ENCODE results near the gene FIG4. TPM values are rescaled to one million over a fixed set of nuclear protein-coding genes. Genes with fewer than 3 reads are reported as not detected.

Gene FIG4
- total and polyA plus RNA-seq, 2 of the 13 experiments (the other 11 are each of a cell fraction or from before 2014, with no cell fraction given): 5.5 to 7.9 TPM

DNA sequence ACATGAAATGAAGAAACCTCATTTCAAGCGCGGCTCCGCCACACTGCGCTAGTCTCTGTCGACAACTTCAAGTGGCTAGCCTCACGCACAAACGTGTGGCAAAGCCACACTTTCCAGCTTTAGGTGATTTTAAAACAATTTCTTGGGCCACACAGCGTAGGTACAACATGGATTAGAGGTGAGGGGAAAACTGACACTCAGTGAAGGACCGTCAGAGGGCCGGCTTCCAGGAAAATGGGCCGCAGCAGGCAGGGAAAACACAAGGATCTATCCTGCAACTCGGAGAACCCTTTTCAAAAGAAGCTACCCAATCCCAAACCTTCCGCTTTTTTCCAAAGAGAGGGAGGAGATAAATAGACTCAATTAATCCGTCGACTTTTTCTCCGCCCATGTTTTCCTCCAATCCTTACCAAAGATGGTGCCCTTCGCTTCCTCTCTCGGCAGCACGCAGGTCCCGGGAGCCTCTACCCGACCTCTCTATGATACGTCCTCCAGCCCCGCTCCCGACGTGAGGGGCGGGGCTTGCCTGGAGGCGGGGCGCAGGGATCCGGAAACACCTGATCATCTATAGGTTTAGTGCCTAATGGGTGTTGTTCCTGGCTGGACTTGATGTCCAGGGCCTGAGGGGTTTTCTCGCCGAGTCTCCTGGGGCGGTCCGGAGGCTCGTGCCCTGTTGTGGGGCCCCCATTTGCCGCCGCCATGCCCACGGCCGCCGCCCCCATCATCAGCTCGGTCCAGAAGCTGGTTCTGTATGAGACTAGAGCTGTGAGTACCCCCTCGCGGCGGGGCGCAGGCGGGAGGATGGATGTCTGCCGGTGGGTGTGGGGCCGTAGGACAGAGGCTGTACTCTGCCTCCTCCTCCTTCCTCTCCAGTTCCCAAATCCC is at the start of gene FIG4, which contains the start of gene AK9 (continued):
- TF ChIP-seq, protein P1, sequence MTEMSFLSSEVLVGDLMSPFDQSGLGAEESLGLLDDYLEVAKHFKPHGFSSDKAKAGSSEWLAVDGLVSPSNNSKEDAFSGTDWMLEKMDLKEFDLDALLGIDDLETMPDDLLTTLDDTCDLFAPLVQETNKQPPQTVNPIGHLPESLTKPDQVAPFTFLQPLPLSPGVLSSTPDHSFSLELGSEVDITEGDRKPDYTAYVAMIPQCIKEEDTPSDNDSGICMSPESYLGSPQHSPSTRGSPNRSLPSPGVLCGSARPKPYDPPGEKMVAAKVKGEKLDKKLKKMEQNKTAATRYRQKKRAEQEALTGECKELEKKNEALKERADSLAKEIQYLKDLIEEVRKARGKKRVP (CRISPR knock-in tag; IDR thresholded peaks at IDR 0.05): no peak
- TF ChIP-seq CEBPG (CRISPR knock-in tag; IDR thresholded peaks at IDR 0.05) (peak; percentile 5; the same call in 1 of the 2 replicates), ZNF292 (CRISPR knock-in tag; IDR thresholded peaks at IDR 0.05; ENCODE audit: borderline replicate concordance, low read depth) (no peak), NFKB2 (CRISPR knock-in tag; IDR thresholded peaks at IDR 0.05; ENCODE audit: borderline replicate concordance) (peak; percentile 50; the same call in 1 of the 2 replicates), GTF3A (CRISPR knock-in tag; conservative IDR thresholded peaks at IDR 0.05) (no peak), HOXA5 (CRISPR knock-in tag; IDR thresholded peaks at IDR 0.05) (no peak), DNMT3B (CRISPR knock-in tag; conservative IDR thresholded peaks at IDR 0.05) (no peak), MEIS1 (CRISPR knock-in tag; IDR thresholded peaks at IDR 0.05; ENCODE audit: borderline replicate concordance) (no peak), TBP (CRISPR knock-in tag; IDR thresholded peaks at IDR 0.05) (no peak), SPEN (CRISPR knock-in tag; IDR thresholded peaks at IDR 0.05; ENCODE audit: low read depth) (no peak; the same call in 1 of the 2 replicates), ZNF773 (CRISPR knock-in tag; IDR thresholded peaks at IDR 0.05; ENCODE audit: borderline replicate concordance) (no peak), ZNF276 (CRISPR knock-in tag; IDR thresholded peaks at IDR 0.05; ENCODE audit: low read depth) (no peak), ZNF329 (CRISPR knock-in tag; IDR thresholded peaks at IDR 0.05; ENCODE audit: low read depth) (no peak), HNRNPLL (IDR thresholded peaks at IDR 0.05; ENCODE audit: low read depth, low read length, poor library complexity, severe bottlenecking) (peak; percentile 80), SIX4 (CRISPR knock-in tag; IDR thresholded peaks at IDR 0.05) (no peak), ELF4 (CRISPR knock-in tag; IDR thresholded peaks at IDR 0.05; ENCODE audit: borderline replicate concordance) (no peak)
- TF ChIP-seq, protein P2, sequence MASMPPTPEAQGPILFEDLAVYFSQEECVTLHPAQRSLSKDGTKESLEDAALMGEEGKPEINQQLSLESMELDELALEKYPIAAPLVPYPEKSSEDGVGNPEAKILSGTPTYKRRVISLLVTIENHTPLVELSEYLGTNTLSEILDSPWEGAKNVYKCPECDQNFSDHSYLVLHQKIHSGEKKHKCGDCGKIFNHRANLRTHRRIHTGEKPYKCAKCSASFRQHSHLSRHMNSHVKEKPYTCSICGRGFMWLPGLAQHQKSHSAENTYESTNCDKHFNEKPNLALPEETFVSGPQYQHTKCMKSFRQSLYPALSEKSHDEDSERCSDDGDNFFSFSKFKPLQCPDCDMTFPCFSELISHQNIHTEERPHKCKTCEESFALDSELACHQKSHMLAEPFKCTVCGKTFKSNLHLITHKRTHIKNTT (CRISPR knock-in tag; IDR thresholded peaks at IDR 0.05): no peak
- TF ChIP-seq, protein P3, sequence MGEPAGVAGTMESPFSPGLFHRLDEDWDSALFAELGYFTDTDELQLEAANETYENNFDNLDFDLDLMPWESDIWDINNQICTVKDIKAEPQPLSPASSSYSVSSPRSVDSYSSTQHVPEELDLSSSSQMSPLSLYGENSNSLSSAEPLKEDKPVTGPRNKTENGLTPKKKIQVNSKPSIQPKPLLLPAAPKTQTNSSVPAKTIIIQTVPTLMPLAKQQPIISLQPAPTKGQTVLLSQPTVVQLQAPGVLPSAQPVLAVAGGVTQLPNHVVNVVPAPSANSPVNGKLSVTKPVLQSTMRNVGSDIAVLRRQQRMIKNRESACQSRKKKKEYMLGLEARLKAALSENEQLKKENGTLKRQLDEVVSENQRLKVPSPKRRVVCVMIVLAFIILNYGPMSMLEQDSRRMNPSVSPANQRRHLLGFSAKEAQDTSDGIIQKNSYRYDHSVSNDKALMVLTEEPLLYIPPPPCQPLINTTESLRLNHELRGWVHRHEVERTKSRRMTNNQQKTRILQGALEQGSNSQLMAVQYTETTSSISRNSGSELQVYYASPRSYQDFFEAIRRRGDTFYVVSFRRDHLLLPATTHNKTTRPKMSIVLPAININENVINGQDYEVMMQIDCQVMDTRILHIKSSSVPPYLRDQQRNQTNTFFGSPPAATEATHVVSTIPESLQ (CRISPR knock-in tag; conservative IDR thresholded peaks at IDR 0.05): 0 out of 2 replicates have a peak, but pooled peaks have one; percentile 32

All from HepG2 (cell line).